GM18517 (cell line): Measurements from ENCODE around the gene OR52J3.
"Not testable (repeated sequence)": the region's sequence is repeated elsewhere in the genome, so short reads cannot be mapped to it uniquely, and the experiment has no call there.

ENCODE experiments used
- ATAC-seq: cut with Tn5 transposase; IDR thresholded peaks from one replicate; pipeline ENCODE4 v1.9.1; 2021; ENCODE audit warnings: mild to moderate bottlenecking, moderate library complexity; ENCODE audit not compliant: unreplicated experiment

The OR52J3 gene

GRCh38 chr11:5046226-5046625 lies at the start of gene OR52J3:
Gene OR52J3, plus strand, starts transcription at chr11:5046526. Its CDS starts 0 bp downstream, at chr11:5046526.
- ATAC-seq, result no peak

GRCh38 chr11:5004424-5005274 lies 41.7 kb upstream of the OR52J3 start:
- ATAC-seq, result no peak

GRCh38 chr11:5007561-5007960 lies 38.8 kb upstream of the OR52J3 start:
- no peak for ATAC-seq

DNA sequence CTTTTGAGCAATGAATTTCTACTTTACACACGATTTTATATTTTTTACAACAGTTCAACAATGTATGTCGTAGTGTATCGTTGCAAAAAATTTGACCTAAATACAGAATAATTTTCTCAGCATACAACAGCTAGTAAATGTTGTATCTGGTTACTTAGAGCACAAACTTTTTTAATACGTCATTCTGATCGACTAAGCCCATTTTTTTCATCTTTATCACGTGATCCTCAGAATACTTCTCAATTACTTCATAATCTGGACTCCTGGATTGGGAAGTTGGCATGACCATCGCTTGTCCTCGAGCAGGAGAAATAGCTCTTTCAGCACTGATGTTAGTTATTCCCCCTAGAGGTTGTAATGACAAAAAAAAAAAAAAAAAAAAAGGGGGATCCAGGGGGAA lies 35.1 kb upstream of the OR52J3 start:
- ATAC-seq, result no peak

DNA sequence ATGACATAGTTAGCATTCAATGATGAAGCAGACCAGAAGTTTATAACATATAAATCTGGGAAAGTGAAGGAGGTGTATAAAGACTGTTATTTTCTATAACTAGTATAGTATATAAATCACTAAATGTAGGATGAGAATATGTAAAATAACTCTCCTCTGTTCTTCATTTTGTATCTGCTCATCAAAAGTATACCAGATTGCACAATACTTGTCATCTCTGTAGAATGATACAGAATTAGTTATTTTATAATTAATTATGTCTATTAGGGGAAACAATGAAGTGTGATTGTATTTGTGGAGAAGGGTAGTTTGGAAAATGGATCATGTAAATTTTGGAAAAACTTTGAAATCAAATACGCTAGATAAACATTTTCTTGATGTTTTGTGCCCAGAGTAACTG lies 33.3 kb upstream of the OR52J3 start:
- no peak for ATAC-seq

DNA sequence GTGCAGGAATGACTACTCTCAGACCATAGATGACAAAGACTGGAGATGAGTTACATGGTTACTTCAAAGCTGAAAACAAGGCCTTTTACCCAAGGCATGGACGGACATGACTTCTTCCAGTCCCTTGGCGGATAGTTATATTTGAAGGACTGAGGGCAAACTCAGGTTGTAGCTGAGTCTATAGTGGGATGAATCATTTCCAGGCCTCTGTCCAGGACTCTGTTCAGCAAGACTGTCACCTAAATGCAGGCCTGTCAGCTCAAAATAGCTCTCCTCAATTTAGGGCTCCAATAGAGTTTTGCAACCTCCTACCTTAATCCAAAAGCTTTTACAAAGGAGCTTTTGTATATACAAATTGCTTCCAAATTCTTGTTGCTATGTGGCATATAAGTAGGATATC lies 24.3 kb upstream of the OR52J3 start:
- no peak for ATAC-seq

GRCh38 chr11:5036669-5037068 lies 9.7 kb upstream of the OR52J3 start:
- no peak for ATAC-seq

DNA sequence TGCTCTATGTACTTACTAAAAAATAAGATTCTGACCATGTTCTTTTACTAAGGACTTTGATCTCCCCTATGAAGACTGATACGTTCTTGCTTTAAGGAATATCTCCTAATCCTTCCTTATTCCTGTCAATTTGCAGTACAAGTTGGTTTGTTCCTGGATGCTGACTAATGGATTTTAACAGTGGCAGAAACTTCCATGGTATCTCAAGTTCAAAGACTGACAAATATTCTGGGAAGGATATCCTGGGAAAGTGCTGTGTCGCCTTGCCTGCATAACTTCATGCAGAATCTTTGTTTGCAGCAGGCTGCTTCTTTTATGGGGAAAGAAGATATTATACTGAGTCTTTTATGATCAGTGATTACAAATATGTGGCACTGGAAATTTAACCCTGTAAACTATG lies 8.4 kb upstream of the OR52J3 start:
- ATAC-seq, result no peak

GRCh38 chr11:5038341-5038740 lies 8.0 kb upstream of the OR52J3 start:
- no peak for ATAC-seq

DNA sequence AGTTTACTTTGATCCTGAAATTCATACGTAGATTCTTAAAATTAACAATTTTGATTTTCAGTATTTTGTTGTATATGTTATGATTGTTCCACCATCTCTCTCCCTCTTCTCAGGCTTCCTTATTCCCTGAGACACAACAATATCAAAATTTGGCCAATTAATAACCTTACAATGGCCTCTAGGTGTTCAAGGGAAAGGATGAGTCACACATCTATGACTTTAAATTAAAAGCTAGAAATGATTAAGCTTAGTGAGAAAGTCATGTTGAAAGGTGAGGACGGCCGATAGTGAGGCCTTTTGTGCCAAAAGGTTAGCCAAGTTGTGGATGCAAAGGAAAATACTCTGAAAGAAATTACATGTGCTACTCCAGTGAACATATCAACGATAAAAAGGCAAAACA lies 5.5 kb upstream of the OR52J3 start:
- ATAC-seq, result no peak

DNA sequence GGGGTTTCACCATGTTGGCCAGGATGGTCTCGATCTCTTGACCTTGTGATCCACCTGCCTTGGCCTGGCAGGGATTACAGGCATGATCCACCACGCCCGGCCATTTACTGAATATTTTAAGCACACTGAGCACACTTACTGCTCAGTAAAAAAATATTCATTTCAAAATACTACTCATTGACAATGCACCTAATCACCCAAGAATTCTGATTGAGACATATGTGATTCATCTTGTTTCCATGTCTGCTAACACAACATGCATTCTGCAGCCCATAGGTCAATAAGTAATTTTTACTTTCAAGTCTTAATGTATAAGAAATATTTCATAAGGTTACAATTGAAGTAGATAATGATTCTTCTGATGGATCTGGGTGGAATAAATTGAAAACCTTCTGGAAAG lies 4.2 kb upstream of the OR52J3 start:
- ATAC-seq, result no peak

DNA sequence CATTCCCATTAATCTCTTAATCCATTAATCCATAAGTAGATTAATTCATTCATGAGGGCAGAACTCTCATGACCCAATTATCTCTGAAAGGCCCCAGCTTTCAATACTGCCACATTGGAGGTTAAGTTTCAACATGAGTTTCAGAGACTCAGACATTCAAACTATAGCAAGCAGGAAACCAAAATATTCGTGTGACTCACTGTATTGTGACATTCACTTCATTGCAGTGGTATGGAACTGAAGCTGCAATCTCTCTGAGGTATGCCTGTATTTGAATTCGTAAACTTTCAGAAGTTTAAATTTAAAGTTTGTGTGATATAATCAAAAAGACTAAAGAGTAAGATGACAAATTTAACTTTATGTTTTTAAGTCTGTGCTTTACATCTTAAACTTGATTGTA lies 2.9 kb upstream of the OR52J3 start:
- ATAC-seq, result no peak

DNA sequence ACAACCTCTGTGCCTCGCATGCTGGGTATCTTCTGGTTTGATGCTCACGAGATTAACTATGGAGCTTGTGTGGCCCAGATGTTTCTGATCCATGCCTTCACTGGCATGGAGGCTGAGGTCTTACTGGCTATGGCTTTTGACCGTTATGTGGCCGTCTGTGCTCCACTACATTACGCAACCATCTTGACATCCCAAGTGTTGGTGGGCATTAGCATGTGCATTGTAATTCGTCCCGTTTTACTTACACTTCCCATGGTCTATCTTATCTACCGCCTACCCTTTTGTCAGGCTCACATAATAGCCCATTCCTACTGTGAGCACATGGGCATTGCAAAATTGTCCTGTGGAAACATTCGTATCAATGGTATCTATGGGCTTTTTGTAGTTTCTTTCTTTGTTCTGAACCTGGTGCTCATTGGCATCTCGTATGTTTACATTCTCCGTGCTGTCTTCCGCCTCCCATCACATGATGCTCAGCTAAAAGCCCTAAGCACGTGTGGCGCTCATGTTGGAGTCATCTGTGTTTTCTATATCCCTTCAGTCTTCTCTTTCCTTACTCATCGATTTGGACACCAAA lies 516 bp downstream of the OR52J3 start:
- no peak for ATAC-seq

DNA sequence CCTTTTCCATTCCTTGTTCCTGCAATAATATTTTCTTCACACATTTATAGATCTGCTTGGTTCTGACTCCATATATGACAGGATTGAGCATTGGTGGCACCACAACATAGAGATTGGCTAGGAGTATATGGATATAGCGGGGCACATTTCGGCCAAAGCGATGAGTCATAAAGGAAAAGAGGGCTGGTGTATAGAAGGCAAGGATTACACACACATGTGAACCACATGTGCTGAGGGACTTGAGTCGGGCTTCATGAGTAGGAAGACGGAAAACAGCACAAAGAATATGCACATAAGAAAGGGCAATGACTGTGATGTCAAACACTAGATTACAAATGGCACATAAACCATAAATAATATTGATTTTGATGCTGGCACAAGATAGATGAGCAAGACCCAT lies 12.4 kb downstream of the OR52J3 start:
- ATAC-seq, result not testable (repeated sequence)

DNA sequence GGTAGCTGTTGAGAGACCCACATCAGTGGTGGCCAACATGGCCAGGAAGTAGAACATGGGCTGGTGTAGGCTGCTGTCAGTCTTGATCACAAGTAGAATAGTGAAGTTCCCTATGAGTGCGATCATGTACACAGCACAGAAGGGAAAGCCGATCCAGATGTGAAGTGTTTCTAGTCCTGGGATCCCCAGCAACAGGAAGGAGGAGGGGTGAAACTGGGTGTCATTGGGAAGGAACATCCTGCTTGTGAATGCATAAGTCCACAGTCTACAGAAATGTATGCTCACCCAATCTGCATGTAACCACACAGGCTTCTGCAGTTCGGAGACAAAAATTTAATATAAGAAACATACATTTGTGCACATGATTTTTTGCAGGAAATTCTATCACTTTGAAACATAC lies 13.1 kb downstream of the OR52J3 start, which contains the start of gene OR52E2:
Gene OR52E2, minus strand, starts transcription at position 237 of the 400 bp plus-strand sequence. Its CDS starts 0 bp downstream, at position 237.
- ATAC-seq, result no peak

- no peak for ATAC-seq
These were observed 18.7 kb downstream of the OR52J3 start for GRCh38 chr11:5065027-5065426.

- ATAC-seq, result no peak
These were observed 22.9 kb downstream of the OR52J3 start, which contains the start of gene OR52E1 for GRCh38 chr11:5069272-5069671. Gene OR52E1, plus strand, starts transcription at chr11:5069572.

- ATAC-seq, result no peak
These were observed 25.5 kb downstream of the OR52J3 start for GRCh38 chr11:5071799-5072198.

DNA sequence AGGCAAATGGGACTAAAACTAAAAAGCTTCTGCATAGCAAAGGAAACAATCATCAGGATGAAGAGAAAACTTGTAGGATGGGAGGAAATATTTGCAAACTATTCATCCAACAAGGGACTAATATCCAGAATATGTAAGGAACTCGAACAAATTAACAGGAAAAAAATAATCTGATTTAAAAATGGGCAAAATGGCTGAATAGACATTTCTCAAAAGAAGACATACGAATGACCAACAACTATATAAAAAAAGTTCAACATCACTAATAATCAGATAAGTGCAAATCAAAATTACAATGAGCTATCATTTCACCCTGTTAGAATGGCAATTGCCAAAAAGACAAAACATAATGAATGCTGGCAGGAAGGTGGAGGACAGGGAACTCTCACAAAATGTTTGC lies 35.1 kb downstream of the OR52J3 start:
- ATAC-seq, result no peak

GRCh38 chr11:5083602-5084001 lies 37.3 kb downstream of the OR52J3 start:
- ATAC-seq, result no peak

GRCh38 chr11:5088556-5088955 lies 42.2 kb downstream of the OR52J3 start:
- ATAC-seq, result no peak

DNA sequence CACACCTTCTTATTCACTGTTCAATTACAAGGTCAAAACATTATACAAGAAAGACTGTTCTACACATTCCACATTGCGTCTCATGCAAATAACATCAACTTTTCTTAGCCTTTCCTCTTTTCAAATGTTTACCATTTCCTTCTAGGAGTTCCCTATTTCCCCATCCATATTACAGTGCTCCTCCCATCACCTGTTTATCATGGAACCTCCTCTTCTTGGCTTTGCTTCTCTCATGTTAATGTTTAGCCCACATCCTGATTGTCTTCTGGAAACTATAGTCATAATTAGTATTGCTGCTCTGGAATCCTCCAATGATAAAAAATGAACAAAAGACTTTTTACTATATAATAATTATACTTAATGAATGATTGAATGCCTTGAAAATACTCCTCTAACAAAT lies 44.3 kb downstream of the OR52J3 start:
- ATAC-seq, result no peak
